ENCODE data around the gene LDB2.

- TF ChIP-seq, protein P1, sequence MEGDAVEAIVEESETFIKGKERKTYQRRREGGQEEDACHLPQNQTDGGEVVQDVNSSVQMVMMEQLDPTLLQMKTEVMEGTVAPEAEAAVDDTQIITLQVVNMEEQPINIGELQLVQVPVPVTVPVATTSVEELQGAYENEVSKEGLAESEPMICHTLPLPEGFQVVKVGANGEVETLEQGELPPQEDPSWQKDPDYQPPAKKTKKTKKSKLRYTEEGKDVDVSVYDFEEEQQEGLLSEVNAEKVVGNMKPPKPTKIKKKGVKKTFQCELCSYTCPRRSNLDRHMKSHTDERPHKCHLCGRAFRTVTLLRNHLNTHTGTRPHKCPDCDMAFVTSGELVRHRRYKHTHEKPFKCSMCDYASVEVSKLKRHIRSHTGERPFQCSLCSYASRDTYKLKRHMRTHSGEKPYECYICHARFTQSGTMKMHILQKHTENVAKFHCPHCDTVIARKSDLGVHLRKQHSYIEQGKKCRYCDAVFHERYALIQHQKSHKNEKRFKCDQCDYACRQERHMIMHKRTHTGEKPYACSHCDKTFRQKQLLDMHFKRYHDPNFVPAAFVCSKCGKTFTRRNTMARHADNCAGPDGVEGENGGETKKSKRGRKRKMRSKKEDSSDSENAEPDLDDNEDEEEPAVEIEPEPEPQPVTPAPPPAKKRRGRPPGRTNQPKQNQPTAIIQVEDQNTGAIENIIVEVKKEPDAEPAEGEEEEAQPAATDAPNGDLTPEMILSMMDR (conservative IDR thresholded peaks at IDR 0.05 in 1 of 2, IDR thresholded peaks at IDR 0.05 in 1 of 2; ENCODE audit: extremely low read depth in 1 of 2, insufficient read depth in 1 of 2, low read depth in 1 of 2, low read length in 2 of 2), result no peak
- no peak for TF ChIP-seq EZH2 (IDR thresholded peaks at IDR 0.05; ENCODE audit: borderline replicate concordance, low read length)
Observed at GRCh38 chr4:16834814-16835213, 63.6 kb downstream of the LDB2 start.
